HG02981 (cell line): ENCODE results near the gene NPL.

Source experiments
- ATAC-seq: cut with Tn5 transposase; IDR thresholded peaks from one replicate; pipeline ENCODE4 v1.9.1; 2021; ENCODE audit warnings: mild to moderate bottlenecking, moderate library complexity; ENCODE audit not compliant: unreplicated experiment

The NPL gene

DNA sequence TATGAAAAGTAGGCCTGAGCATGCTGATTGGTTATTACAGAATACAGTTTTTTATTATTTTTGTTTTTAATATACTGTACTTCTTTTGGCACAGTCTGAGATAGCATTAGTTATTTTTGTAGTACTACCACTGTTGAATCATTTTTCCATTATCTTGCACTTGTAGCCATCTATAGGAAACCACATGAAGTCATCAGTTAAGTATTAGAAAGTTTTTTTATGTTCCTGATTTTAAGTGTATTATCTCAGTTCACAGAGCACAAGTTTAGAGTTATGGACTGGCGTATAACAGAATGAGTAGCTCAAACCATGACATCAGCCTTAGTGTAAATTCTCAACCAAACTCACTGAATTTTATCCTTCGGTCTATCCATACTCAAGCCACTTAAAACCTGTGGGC is 72.4 kb downstream of the NPL start:
- no peak for ATAC-seq

DNA sequence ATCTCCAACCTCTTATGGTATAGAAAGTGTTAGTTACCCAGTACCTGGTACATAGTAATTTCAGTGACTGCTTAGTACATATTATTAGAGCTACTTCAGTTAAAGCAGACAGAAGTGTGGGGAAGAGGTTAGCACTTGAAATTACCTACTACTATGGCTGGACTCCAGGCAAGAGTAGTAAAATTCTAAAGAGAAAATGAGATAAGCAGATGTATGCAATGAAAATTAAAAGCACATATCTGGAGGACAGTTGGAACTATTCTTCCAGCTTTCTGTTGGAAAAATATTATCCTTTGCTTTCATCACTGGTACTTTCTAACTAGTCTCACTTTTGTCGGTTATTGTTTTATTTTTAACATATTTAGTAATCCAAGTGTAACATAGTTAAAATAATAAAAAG is 73.3 kb downstream of the NPL start:
- no peak for ATAC-seq

DNA sequence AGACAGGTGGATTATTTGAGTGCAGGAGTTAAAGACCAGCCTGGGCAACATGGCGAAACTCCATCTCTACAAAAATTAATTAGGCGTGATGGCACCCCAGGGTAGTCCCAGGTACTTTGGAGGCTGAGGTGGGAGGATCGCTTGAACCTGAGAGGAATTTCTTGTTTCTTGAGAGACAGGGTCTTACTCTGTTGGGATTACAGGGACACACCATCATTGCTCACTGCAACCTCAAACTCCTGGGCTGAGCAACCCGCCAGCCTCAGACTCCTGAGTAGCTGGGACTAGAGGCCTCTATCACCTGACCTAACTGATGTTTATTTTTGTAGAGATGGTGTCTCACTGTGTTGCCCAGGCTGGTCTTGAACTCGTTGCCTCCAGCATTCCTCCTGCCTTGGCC is 74.4 kb downstream of the NPL start:
- ATAC-seq = no peak

DNA sequence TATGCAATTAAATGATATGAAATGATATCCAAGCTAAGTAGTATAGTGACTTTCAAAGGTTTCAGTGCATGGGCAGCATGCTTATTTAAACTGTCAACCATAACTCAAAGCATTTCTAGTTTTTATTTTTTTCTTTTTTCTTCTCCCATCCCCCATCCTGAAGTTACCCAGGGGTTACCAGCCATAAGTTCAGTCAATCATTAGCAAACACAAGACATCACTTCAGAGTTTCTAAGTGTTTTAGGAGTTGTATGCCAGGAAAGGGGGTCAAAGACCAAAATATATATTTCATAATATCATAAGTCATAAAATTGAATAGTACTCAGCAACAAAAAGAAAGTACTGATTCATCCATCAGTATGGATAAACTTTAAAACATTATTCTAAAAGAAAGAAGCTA is 78.3 kb downstream of the NPL start:
- ATAC-seq = no peak

DNA sequence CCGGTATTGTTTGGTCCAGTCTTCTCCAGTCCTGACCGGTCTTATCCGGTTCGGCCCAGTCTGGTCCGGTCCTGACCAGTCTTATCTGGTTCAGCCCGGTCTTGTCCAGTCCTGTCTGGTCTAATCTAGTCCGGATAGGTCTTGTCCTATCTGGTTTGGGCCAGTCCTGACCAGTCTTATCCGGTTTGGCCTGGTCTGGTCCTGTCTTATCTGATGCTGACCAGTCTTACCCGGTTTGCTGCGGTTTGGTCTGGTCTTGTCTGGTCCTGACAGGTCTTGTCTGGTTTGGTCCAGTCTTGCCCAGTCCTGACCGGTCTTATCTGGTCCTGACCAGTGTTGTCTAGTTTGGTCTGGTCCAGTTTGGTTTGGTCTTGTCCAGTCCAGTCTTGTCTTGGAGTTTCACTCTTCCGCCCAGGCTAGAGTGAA is 79.7 kb downstream of the NPL start:
- ATAC-seq = no peak

DNA sequence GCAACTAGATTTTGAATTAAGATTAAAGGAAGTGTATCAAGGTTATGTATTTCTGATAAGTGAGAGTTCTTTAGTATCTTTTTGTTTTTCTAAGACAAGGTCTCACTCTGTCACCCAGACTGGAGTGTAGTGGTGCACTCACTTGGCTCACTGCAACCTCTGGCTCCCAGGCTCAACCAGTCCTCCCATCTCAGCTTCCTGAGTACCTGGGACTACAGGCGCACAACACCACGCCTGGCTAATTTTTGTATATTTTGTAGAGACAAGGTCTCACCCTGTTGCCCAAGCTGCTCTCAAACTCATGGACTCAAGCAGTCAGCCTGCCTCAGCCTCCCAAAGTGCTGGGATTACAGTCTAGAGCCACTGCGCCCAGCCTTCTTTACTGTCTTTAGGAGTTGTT is 83.3 kb downstream of the NPL start:
- no peak for ATAC-seq

DNA sequence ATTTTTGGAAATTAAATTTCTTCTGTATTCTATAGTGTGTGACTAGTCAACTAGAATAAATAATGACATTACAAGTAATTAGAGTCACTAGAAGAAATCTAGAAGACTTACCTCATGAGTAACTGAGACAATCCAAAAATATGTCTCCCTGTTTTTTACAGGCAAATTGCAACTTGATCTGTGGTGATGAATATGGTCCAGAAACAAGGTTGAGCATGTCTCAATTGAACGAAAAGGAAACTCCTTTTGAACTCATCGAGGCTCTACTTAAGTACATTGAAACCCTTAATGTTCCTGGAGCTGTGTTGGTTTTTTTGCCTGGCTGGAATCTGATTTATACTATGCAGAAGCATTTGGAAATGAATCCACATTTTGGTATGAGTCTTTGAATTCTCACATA is 86.3 kb downstream of the NPL start:
- ATAC-seq = no peak

DNA sequence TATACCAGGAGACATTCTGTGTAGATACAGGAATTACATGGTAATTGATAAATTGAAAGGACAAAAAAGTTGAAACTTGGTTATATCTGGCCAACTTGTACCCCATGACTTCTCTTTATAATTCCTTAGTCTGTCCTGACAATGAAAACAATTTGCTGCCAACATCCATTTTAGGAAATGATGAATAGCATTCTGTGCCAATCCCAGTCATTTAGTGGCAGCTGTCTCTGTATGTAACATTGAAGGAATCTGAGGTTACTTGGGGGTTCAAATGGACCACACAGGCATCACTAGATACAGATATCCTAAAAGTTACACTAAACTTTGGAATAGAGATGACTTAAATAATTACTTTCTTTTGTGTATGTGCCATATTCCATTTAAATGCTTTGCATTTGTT is 87.8 kb downstream of the NPL start:
- no peak for ATAC-seq

DNA sequence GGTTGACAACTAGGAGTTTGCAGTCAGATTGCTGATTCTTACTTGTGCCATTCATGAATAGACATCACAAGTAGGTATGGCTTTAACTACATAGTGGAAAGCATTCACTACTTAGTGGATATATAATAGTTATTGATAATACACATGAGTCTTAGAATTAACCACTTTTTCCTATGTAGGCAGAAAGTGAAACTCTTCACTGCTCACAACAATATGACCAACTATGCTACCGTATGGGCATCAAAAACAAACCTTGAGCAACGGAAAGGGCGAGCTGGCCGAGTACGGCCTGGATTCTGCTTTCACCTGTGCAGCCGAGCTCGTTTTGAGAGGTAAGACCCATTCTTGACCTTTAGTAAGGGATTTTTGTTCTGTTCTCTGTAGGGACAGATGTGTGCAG is 88.3 kb downstream of the NPL start:
- no peak for ATAC-seq
